HG03095 (cell line): ENCODE data around the gene BBS5.
"Not testable (repeated sequence)": the region's sequence is repeated elsewhere in the genome, so short reads cannot be mapped to it uniquely, and the experiment has no call there.

Source experiments
- ATAC-seq: cut with Tn5 transposase; IDR thresholded peaks from one replicate; pipeline ENCODE4 v1.9.1; 2021; ENCODE audit warnings: moderate library complexity; ENCODE audit not compliant: unreplicated experiment

Gene BBS5

DNA sequence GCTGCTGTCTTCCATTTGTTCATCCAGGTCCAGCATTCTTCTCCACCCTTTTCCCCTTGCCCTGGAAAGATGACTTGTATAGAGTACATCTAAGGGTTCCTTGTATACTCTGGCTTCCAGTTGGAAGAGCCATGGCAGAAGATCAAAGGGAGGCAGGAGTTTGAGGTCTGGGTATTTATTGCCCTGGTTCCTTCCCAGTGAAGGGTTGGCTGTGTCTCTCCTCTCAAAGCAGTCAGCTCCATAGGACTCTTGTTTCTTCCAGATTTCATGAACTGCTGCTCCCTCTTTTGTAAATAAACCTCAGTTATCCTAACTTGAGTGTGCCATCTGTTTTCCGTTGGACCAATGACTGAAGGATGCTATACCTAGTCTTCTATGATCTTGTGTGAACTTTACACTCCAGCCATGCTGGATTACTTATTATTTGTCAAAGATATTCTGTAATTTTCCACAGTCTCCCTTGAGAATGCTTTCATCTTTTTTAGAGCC lies 6.4 kb downstream of the BBS5 start:
- ATAC-seq, result no peak

DNA sequence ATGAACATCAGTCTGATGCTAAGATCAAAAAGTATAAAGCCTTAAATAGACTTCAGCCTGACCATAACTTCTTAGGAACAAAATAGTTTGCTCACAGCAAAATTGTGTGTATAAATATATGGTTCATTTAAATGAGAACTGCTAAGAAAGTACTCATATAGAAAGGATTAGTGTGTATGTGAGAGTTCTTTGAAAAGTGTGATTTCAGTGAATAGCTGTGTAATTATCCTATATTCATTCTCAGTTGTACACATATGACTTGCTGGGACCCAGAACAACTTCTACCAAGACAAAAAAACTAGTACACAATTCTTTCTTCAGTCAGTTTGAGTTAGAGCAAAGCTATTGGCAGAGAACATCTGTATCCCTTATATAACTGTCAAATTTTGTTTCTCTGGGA lies 7.2 kb downstream of the BBS5 start:
- ATAC-seq, result no peak

DNA sequence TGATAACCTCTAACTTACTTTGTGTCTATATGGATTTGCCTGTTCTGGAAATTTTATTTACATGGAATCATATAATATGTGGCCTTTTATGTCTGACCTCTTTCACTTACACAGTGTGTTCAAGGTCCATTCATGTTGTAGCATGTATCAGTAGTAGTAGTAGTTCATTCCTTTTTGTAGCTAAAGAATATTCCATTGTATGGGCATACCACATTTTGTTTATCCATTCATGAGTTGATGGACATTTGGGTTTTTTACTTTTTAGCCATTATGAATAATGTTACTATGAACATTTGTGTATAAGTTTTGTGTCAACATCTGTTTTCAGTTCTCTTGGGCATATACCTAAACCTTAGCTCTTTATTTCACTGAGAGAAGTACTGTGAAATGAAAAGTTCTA lies 11.5 kb downstream of the BBS5 start:
- no peak for ATAC-seq

DNA sequence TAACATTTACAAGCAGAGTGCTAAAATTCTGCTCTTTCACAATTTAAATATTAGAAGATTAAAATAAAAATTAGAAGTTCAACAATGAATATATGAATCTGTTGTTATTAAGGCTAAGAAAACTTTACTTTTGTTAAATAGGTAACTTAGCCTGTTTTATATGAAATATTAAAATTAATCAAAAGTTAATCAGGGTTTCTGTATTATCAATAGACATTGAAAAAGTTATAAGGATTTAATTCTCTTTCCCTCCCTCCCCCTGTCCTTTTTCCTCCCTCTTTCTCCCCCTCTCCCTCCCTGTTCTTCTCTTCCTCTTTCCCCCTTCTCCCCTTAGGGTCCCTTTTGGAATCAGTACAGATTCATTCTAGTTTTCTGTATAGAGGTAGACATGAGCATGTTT lies 12.1 kb downstream of the BBS5 start:
- ATAC-seq, result no peak

DNA sequence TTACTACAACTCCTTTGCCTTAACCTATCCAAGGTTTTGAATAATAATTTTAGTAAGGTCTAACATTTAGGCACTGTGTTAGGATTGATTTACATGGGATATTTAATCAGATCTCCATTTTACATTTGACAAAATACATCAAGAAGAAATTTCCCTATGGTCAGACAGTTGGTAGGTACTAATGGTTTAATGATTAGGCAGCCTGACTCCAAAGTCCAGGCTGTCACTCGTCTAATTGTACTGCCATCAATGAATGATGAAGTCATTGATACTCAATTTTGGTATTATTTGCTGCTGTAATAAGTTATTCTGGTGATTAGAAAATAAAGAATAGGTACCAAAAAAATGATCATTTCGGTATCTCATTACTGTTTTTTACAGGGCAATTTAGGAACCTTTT lies 14.1 kb downstream of the BBS5 start:
- no peak for ATAC-seq

DNA sequence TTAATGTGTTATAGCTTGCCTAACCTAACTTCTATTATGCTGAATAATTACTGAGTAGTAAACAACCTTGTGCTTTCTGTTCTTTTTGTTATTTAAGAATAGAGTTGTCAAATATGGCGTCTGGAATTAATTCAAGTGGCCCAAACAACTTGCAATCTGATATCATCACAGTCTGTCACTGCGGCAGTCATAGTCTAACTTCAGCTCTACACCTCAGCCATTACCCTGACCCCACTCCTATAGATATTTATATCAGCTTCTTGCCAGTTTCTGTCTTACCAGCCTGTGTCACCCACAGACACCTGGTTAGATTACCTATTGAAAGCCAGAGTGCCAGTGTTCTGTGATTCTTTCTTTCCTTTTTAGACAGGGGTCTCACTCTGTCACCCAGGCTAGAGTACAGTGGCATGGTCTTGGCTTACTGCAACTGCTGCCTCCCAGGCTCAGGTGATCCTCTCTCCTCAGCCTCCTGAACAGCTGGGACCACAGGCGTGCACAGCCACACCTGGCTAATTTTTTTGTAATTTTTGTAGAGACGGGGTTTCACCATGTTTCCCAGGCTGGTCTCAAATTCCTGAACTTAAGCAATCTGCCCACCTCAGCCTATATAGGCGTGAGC lies 16.1 kb downstream of the BBS5 start:
- ATAC-seq, result no peak

DNA sequence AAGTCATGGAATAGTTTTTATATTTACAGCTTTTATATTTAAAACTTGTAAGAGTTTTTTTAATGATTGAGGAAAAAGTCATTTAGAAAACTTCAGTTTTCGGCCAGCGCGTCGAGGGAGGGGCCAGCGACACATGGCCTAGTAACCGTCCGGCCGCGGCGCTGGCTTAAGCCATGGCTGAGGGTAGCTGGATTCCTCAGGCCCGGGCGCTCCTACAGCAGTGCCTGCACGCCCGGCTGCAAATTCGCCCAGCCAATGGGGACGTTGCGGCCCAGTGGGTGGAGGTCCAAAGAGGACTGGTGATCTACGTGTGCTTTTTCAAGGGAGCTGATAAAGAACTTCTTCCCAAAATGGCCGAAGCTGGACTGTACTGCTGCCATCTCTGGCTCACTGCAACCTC lies 25.4 kb downstream of the BBS5 start:
- ATAC-seq, result no peak

DNA sequence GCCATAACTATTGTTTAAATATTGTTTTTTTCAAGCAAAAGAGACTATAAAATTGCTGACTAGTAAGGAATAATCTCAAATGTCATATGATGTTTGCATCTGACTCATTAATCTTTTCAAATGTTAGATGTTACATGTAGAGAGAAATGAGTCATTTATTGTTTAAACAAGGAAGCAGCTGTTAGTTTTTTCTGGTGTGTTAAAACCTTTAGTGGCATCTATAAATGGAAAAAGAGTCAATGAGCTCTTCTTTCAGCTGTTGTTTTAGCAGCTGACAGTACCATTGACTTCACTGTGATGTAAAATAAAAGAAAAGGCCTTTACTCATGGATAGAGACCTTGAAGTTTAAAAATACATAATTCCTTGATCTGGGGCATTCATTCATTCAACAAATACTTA lies 28.4 kb downstream of the BBS5 start:
- no peak for ATAC-seq

DNA sequence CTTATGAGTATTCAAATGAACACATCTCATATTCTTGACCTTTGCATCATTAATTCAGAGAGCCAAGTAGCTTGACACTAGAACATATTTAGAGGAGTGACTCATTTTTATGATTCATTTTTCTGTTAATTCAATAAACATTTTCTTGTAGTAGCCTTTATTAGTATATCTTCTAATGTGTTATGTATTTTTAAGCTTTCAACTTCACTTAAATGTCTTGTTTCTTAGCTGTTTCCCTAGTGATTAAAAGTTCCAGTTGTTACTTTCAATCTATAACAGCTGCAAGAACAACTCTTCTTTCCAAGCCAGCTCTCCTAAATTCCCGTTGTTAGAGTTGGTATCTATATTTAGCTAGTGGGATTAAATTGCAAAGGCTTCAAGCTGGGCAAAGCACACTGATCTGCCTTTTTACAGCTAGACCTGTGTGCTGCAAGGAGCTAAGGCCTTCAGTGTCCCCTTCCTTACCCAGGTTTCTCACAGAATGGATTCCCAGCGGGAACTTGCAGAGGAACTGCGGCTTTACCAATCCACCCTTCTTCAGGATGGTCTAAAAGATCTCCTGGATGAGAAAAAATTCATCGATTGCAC lies 30.1 kb downstream of the BBS5 start, which contains the start of gene KLHL41:
Gene KLHL41, plus strand, starts transcription at position 405 of the 588 bp plus-strand sequence. Its CDS starts 77 bp downstream, at position 482.
- no peak for ATAC-seq

DNA sequence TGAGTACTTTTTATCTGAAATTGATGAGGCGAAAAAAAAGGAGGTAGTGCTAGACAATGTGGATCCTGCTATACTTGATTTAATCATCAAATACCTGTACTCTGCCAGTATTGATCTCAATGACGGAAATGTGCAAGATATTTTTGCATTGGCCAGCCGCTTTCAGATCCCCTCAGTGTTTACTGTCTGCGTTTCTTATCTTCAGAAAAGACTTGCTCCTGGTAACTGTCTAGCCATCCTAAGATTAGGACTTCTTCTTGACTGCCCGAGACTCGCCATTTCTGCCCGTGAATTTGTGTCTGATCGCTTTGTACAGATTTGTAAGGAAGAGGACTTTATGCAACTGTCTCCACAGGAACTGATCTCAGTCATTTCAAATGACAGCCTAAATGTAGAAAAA lies 30.7 kb downstream of the BBS5 start:
- ATAC-seq, result no peak

DNA sequence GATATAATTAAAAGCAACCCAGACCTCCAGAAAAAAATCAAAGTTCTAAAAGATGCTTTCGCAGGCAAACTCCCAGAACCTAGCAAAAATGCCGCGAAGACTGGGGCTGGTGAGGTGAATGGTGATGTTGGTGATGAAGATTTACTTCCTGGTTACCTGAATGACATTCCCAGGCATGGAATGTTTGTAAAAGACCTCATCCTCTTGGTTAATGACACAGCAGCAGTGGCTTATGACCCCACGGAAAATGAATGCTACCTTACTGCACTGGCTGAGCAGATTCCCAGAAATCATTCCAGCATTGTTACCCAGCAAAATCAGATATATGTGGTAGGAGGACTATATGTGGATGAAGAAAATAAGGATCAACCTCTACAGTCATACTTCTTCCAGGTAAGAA lies 31.2 kb downstream of the BBS5 start:
- ATAC-seq, result no peak

DNA sequence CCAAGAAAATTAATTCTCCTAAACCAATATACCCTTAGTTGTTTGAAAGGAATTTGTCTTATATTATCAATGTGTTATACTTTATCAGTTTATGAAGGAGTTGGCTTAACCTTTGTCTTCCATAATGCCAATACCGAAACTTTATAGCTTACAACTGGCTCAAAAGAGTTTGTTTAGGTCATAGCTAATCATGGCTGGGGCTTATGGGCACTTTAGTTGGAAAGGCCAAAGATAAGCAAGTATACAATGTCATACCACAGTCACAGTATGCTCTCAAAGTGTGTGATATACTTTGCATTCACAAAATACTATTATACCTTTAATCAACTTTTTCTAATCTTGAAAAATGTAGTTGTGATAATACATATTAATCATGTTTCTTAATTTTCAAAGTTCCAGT lies 32.5 kb downstream of the BBS5 start:
- no peak for ATAC-seq

DNA sequence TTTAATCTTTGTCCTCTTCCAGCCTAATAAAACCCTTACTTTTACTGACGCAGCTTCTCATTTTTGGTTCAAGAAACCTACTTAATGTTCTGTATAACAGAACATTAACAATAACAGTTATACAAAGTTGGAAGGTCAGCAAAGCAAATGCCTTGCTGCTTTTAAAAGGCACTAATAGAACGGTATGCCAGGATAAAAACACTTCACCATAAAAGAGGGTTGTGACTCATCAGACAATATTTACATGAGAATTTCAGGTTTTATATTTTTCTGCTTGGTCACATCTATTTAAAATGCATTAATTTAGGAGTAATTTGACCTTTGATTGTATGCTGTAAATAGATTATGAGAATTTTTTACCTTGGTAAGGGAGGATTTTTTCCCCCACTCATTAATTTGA lies 33.2 kb downstream of the BBS5 start:
- no peak for ATAC-seq

DNA sequence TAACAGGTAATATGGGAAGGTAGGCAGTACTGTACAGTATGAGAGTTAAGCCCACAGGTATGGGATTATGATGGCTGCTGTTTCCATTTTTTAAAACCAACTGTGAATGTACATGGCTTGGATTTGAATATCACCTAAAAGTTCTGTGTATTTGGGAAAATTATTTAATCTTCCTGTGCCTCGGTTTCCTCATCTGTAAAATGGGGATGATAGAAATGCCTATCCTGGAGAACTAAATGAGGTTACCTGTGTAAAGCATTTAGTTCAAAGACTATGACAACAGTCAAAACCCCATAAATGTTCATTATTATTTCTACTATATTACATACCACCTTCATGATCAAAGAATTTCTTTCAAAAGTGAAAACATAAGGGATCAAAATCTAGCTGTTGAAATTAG lies 33.8 kb downstream of the BBS5 start:
- no peak for ATAC-seq

DNA sequence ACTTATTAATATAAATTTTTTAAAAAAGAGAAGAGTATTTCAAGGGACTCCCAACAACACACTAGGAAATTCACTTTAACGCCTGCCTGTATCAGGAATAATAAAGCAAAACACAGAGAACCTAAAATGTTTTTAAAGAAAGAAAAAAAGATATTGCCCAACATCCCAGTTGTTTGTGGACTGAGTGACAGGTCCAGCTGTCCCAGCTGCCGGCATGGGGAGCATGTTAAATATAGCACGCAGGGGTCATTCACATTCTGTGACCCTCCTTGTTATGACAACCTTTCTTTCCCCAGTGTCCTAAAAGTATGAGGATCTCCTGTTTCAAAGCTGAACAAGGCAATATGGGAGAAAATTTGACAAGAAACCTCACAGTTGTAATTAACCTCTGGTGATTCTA lies 34.6 kb downstream of the BBS5 start:
- no peak for ATAC-seq

DNA sequence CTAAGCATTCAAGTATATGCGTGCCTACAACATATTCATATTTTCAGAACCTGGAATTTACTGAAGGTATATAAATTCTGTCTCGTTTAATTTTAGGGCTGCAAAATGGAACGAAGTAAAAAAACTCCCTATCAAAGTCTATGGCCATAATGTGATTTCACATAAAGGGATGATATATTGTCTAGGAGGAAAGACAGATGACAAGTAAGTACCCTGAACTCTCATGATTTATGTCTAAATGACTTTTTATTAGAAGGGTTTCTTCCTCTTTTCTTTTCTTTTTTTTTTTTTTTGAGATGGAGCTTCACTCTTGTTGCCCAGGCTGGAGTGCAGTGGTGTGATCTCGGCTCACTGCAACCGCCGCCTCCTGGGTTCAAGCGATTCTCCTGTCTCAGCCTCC lies 35.5 kb downstream of the BBS5 start:
- not testable (repeated sequence) for ATAC-seq

DNA sequence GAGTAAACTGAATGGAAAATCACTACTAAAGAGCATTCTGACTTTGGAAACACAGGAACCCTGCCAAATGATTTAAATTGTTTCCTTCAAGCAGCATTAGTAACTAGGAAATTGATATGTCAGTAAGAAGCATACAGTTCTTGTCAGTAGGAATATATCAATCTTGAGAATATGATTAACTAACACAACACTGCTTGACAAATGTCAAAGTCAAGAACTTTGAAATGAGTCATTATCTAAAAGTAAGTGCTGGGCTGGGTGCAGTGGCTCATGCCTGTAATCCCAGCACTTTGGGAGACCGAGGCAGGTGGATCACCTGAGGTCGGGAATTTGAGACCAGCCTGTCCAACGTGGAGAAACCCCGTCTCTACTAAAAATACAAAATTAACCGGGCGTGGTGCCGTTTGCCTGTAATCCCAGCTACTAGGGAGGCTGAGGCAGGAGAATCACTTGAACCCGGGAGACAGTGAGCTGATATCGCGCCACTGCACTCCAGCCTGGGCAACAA lies 37.2 kb downstream of the BBS5 start:
- ATAC-seq, result not testable (repeated sequence)

DNA sequence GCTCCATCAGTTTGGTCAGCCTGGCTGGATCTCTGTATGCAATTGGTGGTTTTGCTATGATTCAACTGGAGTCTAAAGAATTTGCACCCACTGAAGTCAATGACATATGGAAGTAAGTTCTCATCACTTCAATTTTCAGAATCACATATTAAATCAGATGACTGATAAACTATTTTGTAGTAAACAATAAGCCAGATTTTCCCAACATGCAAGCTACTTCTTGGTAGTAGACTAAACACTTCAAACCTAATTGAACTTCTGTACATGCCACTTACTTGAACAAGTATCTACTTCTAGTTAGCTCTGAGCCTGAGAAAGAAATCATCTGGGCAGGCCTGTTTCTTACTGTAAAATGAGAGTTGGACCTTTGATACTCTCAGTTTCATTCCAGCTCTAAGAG lies 41.6 kb downstream of the BBS5 start:
- no peak for ATAC-seq

DNA sequence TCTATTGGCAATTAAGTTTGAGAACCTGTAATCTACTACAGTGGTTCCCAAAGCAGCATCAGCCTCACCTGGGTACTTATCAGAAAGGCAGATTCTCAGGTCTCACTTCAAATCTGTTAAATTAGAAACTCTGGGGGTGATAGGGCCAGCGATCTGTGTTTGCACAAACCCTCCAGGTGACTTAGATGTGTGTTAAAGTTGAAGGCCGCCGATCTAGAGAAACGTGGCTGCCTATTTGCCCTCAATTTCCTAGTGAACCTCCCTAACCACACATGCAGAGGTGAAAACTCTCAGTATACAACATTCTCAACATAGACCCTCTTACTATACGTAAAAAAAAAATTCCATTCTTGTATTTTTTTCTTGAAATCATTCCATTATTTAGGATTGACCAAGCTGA lies 44.4 kb downstream of the BBS5 start:
- no peak for ATAC-seq

DNA sequence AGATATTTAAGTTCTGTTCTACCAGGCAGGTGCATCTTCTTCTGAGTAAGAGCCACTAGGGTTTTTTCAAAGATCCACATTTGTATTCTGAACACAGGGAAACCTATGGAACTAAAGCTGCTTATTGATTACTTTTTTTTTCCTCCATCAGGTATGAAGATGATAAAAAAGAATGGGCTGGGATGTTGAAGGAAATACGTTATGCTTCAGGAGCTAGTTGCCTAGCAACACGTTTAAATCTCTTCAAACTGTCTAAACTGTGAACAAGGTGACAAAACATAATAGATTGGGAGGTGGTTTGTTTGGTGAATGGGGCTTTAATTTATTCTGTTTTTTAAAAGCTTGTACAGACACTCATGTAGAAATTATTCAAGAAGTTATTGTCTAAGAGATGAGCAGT lies 46.1 kb downstream of the BBS5 start:
- ATAC-seq, result no peak

DNA sequence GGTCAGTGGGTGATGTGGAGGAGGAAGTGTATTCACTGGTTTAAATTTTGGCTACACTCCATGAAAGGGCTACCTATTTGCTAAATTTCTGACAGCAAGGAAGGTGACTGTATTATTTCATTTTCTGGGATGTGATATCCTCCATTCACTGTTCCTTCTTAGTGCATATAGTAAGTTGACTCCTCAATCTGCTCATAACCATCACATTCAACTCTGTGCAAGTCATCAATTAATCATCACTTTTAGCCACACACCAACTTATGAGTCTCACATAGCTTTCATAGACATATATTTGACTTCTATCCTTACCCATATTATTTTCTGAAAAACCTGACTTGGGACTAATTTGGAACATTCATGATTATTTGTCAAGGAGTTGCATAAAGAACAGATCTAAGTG lies 47.2 kb downstream of the BBS5 start:
- no peak for ATAC-seq

DNA sequence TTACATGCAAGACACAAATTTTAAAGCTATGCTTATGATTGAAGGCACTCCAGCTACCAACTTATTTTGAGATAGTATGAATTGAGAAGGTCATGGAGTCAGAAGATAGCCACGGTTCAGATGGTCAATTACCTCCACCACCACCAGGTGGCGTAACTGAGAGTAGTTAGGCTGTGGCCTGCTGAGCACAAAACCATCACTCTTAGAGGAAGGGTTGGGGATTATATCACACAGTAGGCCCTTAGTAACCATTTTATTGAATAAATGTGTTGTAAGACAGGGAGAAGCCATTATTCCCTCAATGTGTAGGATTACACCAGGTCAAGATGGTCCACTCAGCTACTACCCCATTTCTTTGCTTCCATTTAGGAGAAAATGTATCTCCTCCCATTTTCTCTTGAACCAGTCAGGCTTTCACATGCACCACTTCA lies 49.0 kb downstream of the BBS5 start:
- peak; percentile 77 for ATAC-seq

DNA sequence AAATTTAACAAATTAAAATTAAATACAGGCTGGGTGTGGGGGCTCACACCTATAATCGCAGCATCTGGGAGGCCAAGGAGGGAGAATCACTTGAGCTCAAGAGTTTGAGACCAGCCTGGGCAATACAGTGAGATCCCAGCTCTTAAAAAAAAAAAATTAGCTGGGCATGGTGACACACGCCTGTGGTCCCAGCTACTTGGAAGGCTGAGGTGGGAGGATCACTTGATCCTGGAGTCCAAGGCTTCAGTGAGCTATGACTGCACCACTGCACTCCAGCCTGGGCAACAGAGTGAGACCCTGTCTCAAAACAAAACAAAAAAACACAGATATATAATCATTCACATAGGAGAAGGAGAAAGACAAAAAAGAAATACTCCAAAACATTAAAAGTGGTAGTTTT lies 60.2 kb downstream of the BBS5 start:
- not testable (repeated sequence) for ATAC-seq
